MM.1S (cell line): ENCODE results near the gene DLX2.

ENCODE experiments used
- DNase-seq: peaks from one replicate; pipeline ENCODE4 v3.0.0-alpha.2; 2015
- H2AFZ ChIP-seq: fragments of 300-600 bp; sonication (generic); 2 replicates; pipeline ENCODE4 v1.6.0; 2016; ENCODE audit warnings: antibody characterized with exemption, low read length
- H3F3A ChIP-seq: fragments of 300-600 bp; sonication (generic); 2 replicates; pipeline ENCODE4 v1.6.1; 2016; ENCODE audit warnings: mild to moderate bottlenecking, antibody characterized with exemption, low read length, moderate library complexity, mixed read lengths; ENCODE audit not compliant: insufficient read depth
- H3K27ac ChIP-seq: fragments of 300-600 bp; sonication (generic); 2 replicates; pipeline ENCODE4 v1.5.1; 2016; ENCODE audit warnings: mild to moderate bottlenecking, low read length
- H3K27me3 ChIP-seq: fragments of 300-600 bp; sonication (generic); replicated peaks from 2 replicates; pipeline ENCODE4 v1.6.0; 2016; ENCODE audit warnings: low read length; ENCODE audit not compliant: insufficient read depth
- H3K36me3 ChIP-seq: fragments of 300-600 bp; sonication (generic); replicated peaks from 2 replicates; pipeline ENCODE4 v1.6.1; 2016; ENCODE audit warnings: mild to moderate bottlenecking, low read length, mixed read lengths; ENCODE audit not compliant: insufficient read depth
- H3K4me1 ChIP-seq: fragments of 300-600 bp; sonication (generic); 2 replicates; pipeline ENCODE4 v1.6.1; 2016; ENCODE audit warnings: low read length, mixed read lengths
- H3K4me2 ChIP-seq: fragments of 300-600 bp; sonication (generic); 2 replicates; pipeline ENCODE4 v1.6.0; 2016; ENCODE audit warnings: low read depth, low read length
- H3K4me3 ChIP-seq: fragments of 300-600 bp; sonication (generic); 2 replicates; pipeline ENCODE4 v1.5.1; 2016; ENCODE audit warnings: low read length, mixed read lengths
- H3K79me2 ChIP-seq: fragments of 300-600 bp; sonication (generic); 2 replicates; pipeline ENCODE4 v1.6.1; 2016; ENCODE audit warnings: mixed run types, low read length, mixed read lengths
- H3K9ac ChIP-seq: fragments of 300-600 bp; sonication (generic); 2 replicates; pipeline ENCODE4 v1.6.1; 2016; ENCODE audit warnings: low read length, mixed read lengths
- H3K9me2 ChIP-seq: fragments of 300-600 bp; sonication (generic); replicated peaks from 2 replicates; pipeline ENCODE4 v1.6.1; 2016; ENCODE audit warnings: mild to moderate bottlenecking, low read length, mixed read lengths; ENCODE audit not compliant: insufficient read depth
- H3K9me3 ChIP-seq: fragments of 300-600 bp; sonication (generic); replicated peaks from 2 replicates; pipeline ENCODE4 v1.6.1; 2016; ENCODE audit warnings: mild to moderate bottlenecking, low read length, mixed read lengths; ENCODE audit not compliant: insufficient read depth
- H4K20me1 ChIP-seq: fragments of 300-600 bp; sonication (generic); 2 replicates; pipeline ENCODE4 v1.6.1; 2016; ENCODE audit warnings: mild to moderate bottlenecking, low read length, moderate library complexity, mixed read lengths; ENCODE audit not compliant: insufficient read depth
- CTCF ChIP-seq: fragments of 300-600 bp; sonication (generic); IDR thresholded peaks from 2 replicates; pipeline ENCODE4 v1.5.1; 2016; ENCODE audit warnings: antibody characterized with exemption, low read length, mixed read lengths
- EZH2 ChIP-seq: fragments of 300-600 bp; sonication (generic); optimal IDR thresholded peaks from 2 replicates; pipeline ENCODE3; 2017; ENCODE audit warnings: low read depth, mild to moderate bottlenecking, antibody characterized with exemption, low read length, mixed read lengths
- EZH2phosphoT487 ChIP-seq: fragments of 300-600 bp; sonication (generic); IDR thresholded peaks from 2 replicates; pipeline ENCODE4 v1.6.1; 2018; ENCODE audit warnings: antibody characterized with exemption, low read length

The DLX2 gene

GRCh38 chr2:172073518-172073917 lies 29.2 kb downstream of the DLX2 start:
- Histone ChIP-seq H3K4me3 (no peak overlapping the region), H2AFZ (no peak overlapping the region), H3K9me2 (no peaks in the 10 kb centered on the region), H4K20me1 (no peaks in the 10 kb centered on the region), H3K27ac (no peak overlapping the region), H3K79me2 (no peaks in the 10 kb centered on the region), H3K36me3 (no peaks in the 10 kb centered on the region), H3K4me2 (no peak overlapping the region), H3K27me3 (no peaks in the 10 kb centered on the region), H3K9ac (no peak overlapping the region), H3K4me1 (no peaks in the 10 kb centered on the region), H3F3A (no peaks in the 10 kb centered on the region), H3K9me3 (no peaks in the 10 kb centered on the region)
- DNase-seq, result no peak
- TF ChIP-seq EZH2phosphoT487 (no peak), CTCF (no peak), EZH2 (no peak)

GRCh38 chr2:172072706-172073105 lies 30.0 kb downstream of the DLX2 start:
- Histone ChIP-seq H3K27ac (no peak overlapping the region), H3K27me3 (no peaks in the 10 kb centered on the region)
- no peak for TF ChIP-seq EZH2
- TF ChIP-seq CTCF, result no peak
- TF ChIP-seq EZH2phosphoT487, result no peak

GRCh38 chr2:172072303-172072702 lies 30.4 kb downstream of the DLX2 start:
- no peak overlapping the region for H3K9ac ChIP-seq
- DNase-seq, result no peak
- no peak overlapping the region for H3K4me2 ChIP-seq

More at GRCh38 chr2:172072706-172073105, 30.0 kb downstream of the DLX2 start:
- Histone ChIP-seq H3K9me3 (no peaks in the 10 kb centered on the region), H3K4me1 (no peaks in the 10 kb centered on the region), H3K9me2 (no peaks in the 10 kb centered on the region), H3K79me2 (no peaks in the 10 kb centered on the region), H3K4me3 (no peak overlapping the region), H3K36me3 (no peaks in the 10 kb centered on the region), H2AFZ (no peak overlapping the region), H3F3A (no peaks in the 10 kb centered on the region), H3K9ac (no peak overlapping the region), H4K20me1 (no peaks in the 10 kb centered on the region), H3K4me2 (no peak overlapping the region)
- no peak for DNase-seq

More at GRCh38 chr2:172072303-172072702, 30.4 kb downstream of the DLX2 start:
- no peaks in the 10 kb centered on the region for H3K9me3 ChIP-seq
- H3F3A ChIP-seq, result no peaks in the 10 kb centered on the region
- no peaks in the 10 kb centered on the region for H3K27me3 ChIP-seq
- H3K4me1 ChIP-seq, result no peaks in the 10 kb centered on the region
- TF ChIP-seq EZH2phosphoT487 (no peak), EZH2 (no peak), CTCF (no peak)
- no peak overlapping the region for H3K27ac ChIP-seq
- H3K79me2 ChIP-seq, result no peaks in the 10 kb centered on the region
- H2AFZ ChIP-seq, result no peak overlapping the region
- H3K9me2 ChIP-seq, result no peaks in the 10 kb centered on the region
- no peaks in the 10 kb centered on the region for H3K36me3 ChIP-seq
- H3K4me3 ChIP-seq, result no peak overlapping the region
- no peaks in the 10 kb centered on the region for H4K20me1 ChIP-seq
